Fibroblast of lung (primary cell): ENCODE results near the gene MKI67. TPM values are rescaled to one million over a fixed set of nuclear protein-coding genes. Genes with fewer than 3 reads are reported as not detected.

Experiments used
- DNase-seq, 2 donors: peaks; one replicate each; pipeline versions ENCODE4 v3.0.0 to v3.0.0-alpha.2; 2010; ENCODE audit warnings: low read depth in 2 of 2
- H2AFZ ChIP-seq: 2 replicates; pipeline ENCODE4 v1.5.1; 2012; ENCODE audit warnings: low read length, control low read depth, inconsistent platforms
- H3K27ac ChIP-seq: 2 replicates; pipeline ENCODE4 v1.5.1; 2011; ENCODE audit warnings: low read length, control low read depth; ENCODE audit not compliant: insufficient read depth
- H3K27me3 ChIP-seq: 2 replicates; pipeline ENCODE4 v1.5.1; 2011; ENCODE audit warnings: mild to moderate bottlenecking, low read length; ENCODE audit not compliant: control insufficient read depth, insufficient read depth
- H3K36me3 ChIP-seq: 2 replicates; pipeline ENCODE4 v1.5.1; 2011; ENCODE audit warnings: low read length; ENCODE audit not compliant: control insufficient read depth, insufficient read depth
- H3K4me1 ChIP-seq: 2 replicates; pipeline ENCODE4 v1.5.1; 2011; ENCODE audit warnings: low read length; ENCODE audit not compliant: control insufficient read depth, insufficient read depth; ENCODE audit errors: extremely low read depth
- H3K4me2 ChIP-seq: 2 replicates; pipeline ENCODE4 v1.5.1; 2011; ENCODE audit warnings: low read length, control low read depth; ENCODE audit not compliant: insufficient read depth; ENCODE audit errors: extremely low read depth
- H3K4me3 ChIP-seq, 4 experiments: fragments of 200-600 bp in 1 of 4; sonication (generic) in 1 of 4; replicated peaks in 1 of 4; 2 replicates each; pipeline ENCODE4 v1.5.1; 2011 to 2016; ENCODE audit warnings: low read length in 4 of 4, low read depth in 3 of 4, mild to moderate bottlenecking in 3 of 4, control low read depth in 2 of 4, inconsistent platforms in 1 of 4, mixed read lengths in 1 of 4; ENCODE audit not compliant: insufficient read depth in 1 of 4; ENCODE audit errors: control extremely low read depth in 1 of 4
- H3K79me2 ChIP-seq: 2 replicates; pipeline ENCODE4 v1.5.1; 2012; ENCODE audit warnings: mild to moderate bottlenecking, low read length, inconsistent platforms; ENCODE audit not compliant: control insufficient read depth, insufficient read depth
- H3K9ac ChIP-seq: 2 replicates; pipeline ENCODE4 v1.5.1; 2011; ENCODE audit warnings: mild to moderate bottlenecking, low read length, control low read depth; ENCODE audit not compliant: insufficient read depth
- H3K9me3 ChIP-seq: 2 replicates; pipeline ENCODE4 v1.5.1; 2012; ENCODE audit warnings: low read depth, low read length; ENCODE audit not compliant: control insufficient read depth, insufficient read depth
- H4K20me1 ChIP-seq: 2 replicates; pipeline ENCODE4 v1.5.1; 2011; ENCODE audit warnings: low read length; ENCODE audit not compliant: control insufficient read depth, insufficient read depth; ENCODE audit errors: extremely low read depth
- CTCF ChIP-seq, 2 donors: IDR thresholded peaks in 1 of 2; conservative IDR thresholded peaks in 1 of 2; 1 replicate in 1 of 2; 2 replicates in 1 of 2; pipeline ENCODE4 v1.5.1; 2011 to 2012; ENCODE audit warnings: low read length in 2 of 2, control low read depth in 1 of 2, inconsistent platforms in 1 of 2, low read depth in 1 of 2, mild to moderate bottlenecking in 1 of 2
- EZH2 ChIP-seq: IDR thresholded peaks from 2 replicates; pipeline ENCODE4 v1.5.1; 2012; ENCODE audit warnings: low read length, control low read depth, mild to moderate bottlenecking; ENCODE audit errors: missing control alignments
- polyA plus RNA-seq, 2 donors: library from polyadenylated mRNA; depleted of rRNA in 1 of 2; stranded (reverse) in 1 of 2; unstranded in 1 of 2; fragments of >200 nt; gene quantifications; 2 replicates each; pipeline ENCODE4 v1.2.1, GENCODE V29; 2011 to 2012; ENCODE audit warnings: missing spikeins in 1 of 2
- total RNA-seq: library from RNA; depleted of rRNA; stranded (reverse); fragments of >200 nt; gene quantifications from 2 replicates; pipeline ENCODE4 v1.2.1, GENCODE V29; 2014

Gene MKI67
- total and polyA plus RNA-seq, 2 donors (not counting 1 experiment from before 2014, with no cell fraction given) = 4.3 to 6.4 TPM

- DNase-seq = no peak
- no peaks in the 10 kb centered on the region for H3K36me3 ChIP-seq
- H3K27ac ChIP-seq = no peak overlapping the region
Observed at GRCh38 chr10:128166151-128166550, 39.9 kb upstream of the MKI67 start.

GRCh38 chr10:128165536-128165935 is 39.3 kb upstream of the MKI67 start:
- Histone ChIP-seq H3K4me2 (no peak overlapping the region), H3K27me3 (no peaks in the 10 kb centered on the region), H3K4me3 (no peak overlapping the region), H3K79me2 (no peaks in the 10 kb centered on the region), H4K20me1 (no peaks in the 10 kb centered on the region), H2AFZ (no peak overlapping the region), H3K36me3 (no peaks in the 10 kb centered on the region), H3K9ac (no peak overlapping the region), H3K4me1 (no peaks in the 10 kb centered on the region), H3K27ac (no peak overlapping the region), H3K9me3 (no peaks in the 10 kb centered on the region)
- TF ChIP-seq CTCF (conservative IDR thresholded peaks at IDR 0.05 in 1 of 2, IDR thresholded peaks at IDR 0.05 in 1 of 2; ENCODE audit: low read depth in 1 of 2, low read length in 2 of 2) = no peak
- no peak for TF ChIP-seq EZH2
- DNase-seq = no peak

More at GRCh38 chr10:128166151-128166550, 39.9 kb upstream of the MKI67 start:
- H2AFZ ChIP-seq = no peak overlapping the region
- no peaks in the 10 kb centered on the region for H3K79me2 ChIP-seq
- H3K4me2 ChIP-seq = no peak overlapping the region
- no peak overlapping the region for H3K9ac ChIP-seq
- TF ChIP-seq EZH2 = no peak
- TF ChIP-seq CTCF (conservative IDR thresholded peaks at IDR 0.05 in 1 of 2, IDR thresholded peaks at IDR 0.05 in 1 of 2; ENCODE audit: low read depth in 1 of 2, low read length in 2 of 2) = no peak
- H3K4me1 ChIP-seq = no peaks in the 10 kb centered on the region
- H4K20me1 ChIP-seq = no peaks in the 10 kb centered on the region
- no peak overlapping the region for H3K4me3 ChIP-seq
- no peaks in the 10 kb centered on the region for H3K27me3 ChIP-seq
- H3K9me3 ChIP-seq = no peaks in the 10 kb centered on the region

GRCh38 chr10:128163701-128164100 is 37.5 kb upstream of the MKI67 start:
- H3K4me2 ChIP-seq = no peak overlapping the region
- no peak overlapping the region for H3K4me3 ChIP-seq
- no peaks in the 10 kb centered on the region for H3K4me1 ChIP-seq
- H3K9me3 ChIP-seq = no peaks in the 10 kb centered on the region
- H3K36me3 ChIP-seq = no peaks in the 10 kb centered on the region
- no peak overlapping the region for H3K9ac ChIP-seq
- no peaks in the 10 kb centered on the region for H3K27me3 ChIP-seq
- no peak overlapping the region for H2AFZ ChIP-seq
- no peak for DNase-seq
- TF ChIP-seq EZH2 = no peak
- no peak for TF ChIP-seq CTCF (conservative IDR thresholded peaks at IDR 0.05 in 1 of 2, IDR thresholded peaks at IDR 0.05 in 1 of 2; ENCODE audit: low read depth in 1 of 2, low read length in 2 of 2)
- H3K79me2 ChIP-seq = no peaks in the 10 kb centered on the region
- H4K20me1 ChIP-seq = no peaks in the 10 kb centered on the region
- no peak overlapping the region for H3K27ac ChIP-seq
